GM19238 (cell line): ENCODE measurements around the gene EMD.
"Not testable (repeated sequence)": the region's sequence is repeated elsewhere in the genome, so short reads cannot be mapped to it uniquely, and the experiment has no call there.

Experiments used
- DNase-seq: peaks from one replicate; pipeline ENCODE4 v3.0.0; 2011; ENCODE audit warnings: low spot score; ENCODE audit not compliant: insufficient read length

The EMD gene

GRCh38 chrX:154396363-154396762, 17.3 kb downstream of the EMD start:
- not testable (repeated sequence) for DNase-seq

GRCh38 chrX:154396973-154397887, 18.1 kb downstream of the EMD start:
- peak; percentile 63 for DNase-seq

- DNase-seq: peak; percentile 87
Measured at GRCh38 chrX:154397888-154398667, 19.0 kb downstream of the EMD start, which contains the start of gene RPL10. RPL10 (plus strand) TSS chrX:154398377; CDS start chrX:154398520, 143 bp downstream.

- DNase-seq: no peak
Measured at GRCh38 chrX:154398668-154399526, 19.8 kb downstream of the EMD start.

GRCh38 chrX:154399527-154400368, 20.7 kb downstream of the EMD start:
- no peak for DNase-seq

GRCh38 chrX:154400369-154400817, 21.3 kb downstream of the EMD start:
- not testable (repeated sequence) for DNase-seq

GRCh38 chrX:154401045-154401799, 22.1 kb downstream of the EMD start:
- DNase-seq: no peak

GRCh38 chrX:154401918-154402621, 23.0 kb downstream of the EMD start:
- DNase-seq: no peak

- no peak for DNase-seq
Measured at GRCh38 chrX:154402622-154403127, 23.6 kb downstream of the EMD start.

- no peak for DNase-seq
Measured at GRCh38 chrX:154403192-154403591, 24.1 kb downstream of the EMD start.

GRCh38 chrX:154403858-154404257, 24.8 kb downstream of the EMD start:
- no peak for DNase-seq

- DNase-seq: no peak
Measured at GRCh38 chrX:154404625-154405192, 25.6 kb downstream of the EMD start.

- no peak for DNase-seq
Measured at GRCh38 chrX:154408659-154409221, 29.6 kb downstream of the EMD start.

- DNase-seq: no peak
Measured at GRCh38 chrX:154409222-154409871, 30.3 kb downstream of the EMD start, which contains the start of gene DNASE1L1. DNASE1L1 (minus strand) TSS chrX:154409254; CDS start chrX:154405568, 3,686 bp downstream.

- DNase-seq: peak; percentile 55
Measured at GRCh38 chrX:154411981-154412340, 32.9 kb downstream of the EMD start.

GRCh38 chrX:154412468-154412867, 33.4 kb downstream of the EMD start:
- no peak for DNase-seq

- no peak for DNase-seq
Measured at GRCh38 chrX:154413142-154413541, 34.0 kb downstream of the EMD start.
